Measurements from ENCODE around the gene IGSF3. TPM values are rescaled to one million over a fixed set of nuclear protein-coding genes. Genes with fewer than 3 reads are reported as not detected.

IGSF3 gene
- total and polyA plus RNA-seq, 2 of the 8 experiments (the other 6 are each of a cell fraction or from before 2014, with no cell fraction given) = 30.0 to 32.2 TPM

DNA sequence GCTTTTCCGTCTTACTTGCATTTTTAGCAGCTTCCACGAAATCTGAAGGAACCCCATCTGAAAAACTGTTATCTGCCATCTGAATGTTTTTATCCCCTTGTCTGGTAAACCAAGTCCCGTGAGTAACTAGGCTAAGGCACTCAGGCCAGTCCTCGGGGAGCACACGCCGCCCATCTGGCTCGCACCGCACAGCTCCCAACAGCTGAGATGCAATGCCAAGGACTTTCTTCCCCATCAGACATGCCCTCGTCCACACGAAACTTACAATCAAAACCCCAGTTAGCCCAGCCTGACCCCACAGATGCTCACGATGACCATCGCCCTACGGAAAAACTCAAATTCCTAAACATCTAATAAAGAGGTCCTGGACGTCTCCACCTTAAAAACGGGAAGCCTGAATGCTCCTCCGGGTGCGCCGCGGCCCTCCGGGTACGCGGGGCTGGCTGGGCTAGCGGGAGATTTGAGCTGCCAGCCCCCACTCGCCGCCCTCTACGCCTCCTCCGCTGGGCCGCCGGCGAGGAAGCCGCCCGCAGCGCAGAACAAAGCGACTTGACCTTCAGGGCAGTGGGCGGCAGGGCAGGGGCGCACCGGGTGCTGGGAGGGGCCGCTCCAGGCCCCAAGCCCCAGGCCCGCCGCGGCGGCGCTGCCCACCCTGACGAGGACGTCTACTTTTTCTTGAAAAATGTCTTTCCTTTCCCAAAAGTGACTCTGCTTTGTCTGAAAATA, 133.4 kb downstream of the IGSF3 start:
- H2AK5ac ChIP-seq (ENCODE audit: low read depth, low read length) = no peak overlapping the region
- H2BK5ac ChIP-seq (ENCODE audit: low read depth, low read length) = no peak overlapping the region
- DNase-seq (ENCODE audit: low read depth in 1 of 2, low spot score in 2 of 2) = no peak
- H3K18ac ChIP-seq (ENCODE audit: extremely low read depth, low read length) = no peak overlapping the region
- no peak overlapping the region for H4K91ac ChIP-seq (replicated peaks; ENCODE audit: insufficient read length, low read length)
- no peak overlapping the region for H4K5ac ChIP-seq (ENCODE audit: insufficient read length, low read depth, low read length)
- 95% methylated on average over 45 of the region's 45 CpGs; no CpG with 5 or more reads in 1 of the 2 experiments for WGBS, 2 experiments (ENCODE audit: extremely low coverage in 1 of 2, insufficient coverage in 1 of 2, insufficient read length in 1 of 2, insufficient replicate concordance in 2 of 2, low coverage in 1 of 2, low lambda C conversion rate in 2 of 2, missing lambda C conversion rate in 1 of 2)
- H2BK15ac ChIP-seq (ENCODE audit: low read length) = no peak overlapping the region
- no peaks in the 10 kb centered on the region for H3K79me2 ChIP-seq (ENCODE audit: control insufficient read depth in 1 of 2, insufficient read depth in 2 of 2, low read length in 2 of 2)
- no peak overlapping the region for H2BK20ac ChIP-seq (ENCODE audit: low read length)
- no peaks in the 10 kb centered on the region for H3K4me1 ChIP-seq (replicated peaks in 1 of 4; ENCODE audit: control insufficient read depth in 3 of 4, insufficient read depth in 4 of 4, low read length in 3 of 4)
- CTCF ChIA-PET (ENCODE audit: partially characterized antibody) = no interaction called here
- H4K8ac ChIP-seq (ENCODE audit: extremely low read depth, insufficient read depth, low read length) = no peak overlapping the region
- FAIRE-seq = no peak
- H2AFZ ChIP-seq (ENCODE audit: low read length) = no peak overlapping the region
- no peak overlapping the region for H3K27ac ChIP-seq (ENCODE audit: low read depth, low read length)
- H3K23me2 ChIP-seq (ENCODE audit: low read depth, low read length) = no peaks in the 10 kb centered on the region
- no peak overlapping the region for H3K4ac ChIP-seq (replicated peaks; ENCODE audit: insufficient read length, low read depth, low read length)
- H3K14ac ChIP-seq (ENCODE audit: insufficient read length) = no peak overlapping the region
- H4K20me1 ChIP-seq (replicated peaks in 1 of 2; ENCODE audit: control insufficient read depth in 1 of 2, insufficient read depth in 2 of 2, low read length in 2 of 2) = no peaks in the 10 kb centered on the region
- no peak overlapping the region for H2BK120ac ChIP-seq (replicated peaks; ENCODE audit: low read depth, low read length)
- POLR2A ChIA-PET (ENCODE audit: partially characterized antibody) = no interaction called here
- H3K27me3 ChIP-seq (replicated peaks in 1 of 4; ENCODE audit: control insufficient read depth in 3 of 4, extremely low read depth in 1 of 4, insufficient read depth in 3 of 4, low read length in 3 of 4) = no peaks in the 10 kb centered on the region
- no peak overlapping the region for H3K9ac ChIP-seq (replicated peaks in 1 of 4; ENCODE audit: extremely low read depth in 1 of 4, low read depth in 3 of 4, low read length in 3 of 4)
- peaks cover 0 to 4% (median 0%) of the 10 kb centered on the region in 4 experiments; a peak in 1 of 8 replicates for H3K36me3 ChIP-seq (ENCODE audit: control insufficient read depth in 2 of 4, insufficient read depth in 4 of 4, low read length in 3 of 4)
- H3K56ac ChIP-seq (replicated peaks; ENCODE audit: insufficient read length, low read depth, low read length) = no peak overlapping the region
- H3K23ac ChIP-seq (ENCODE audit: insufficient read length) = no peak overlapping the region
- H2BK12ac ChIP-seq (ENCODE audit: low read depth, low read length) = no peak overlapping the region
- no peak overlapping the region for H3K4me3 ChIP-seq (ENCODE audit: extremely low read depth in 1 of 4, insufficient read depth in 2 of 4, low read depth in 3 of 4, low read length in 4 of 4)
- no peak overlapping the region for H3K4me2 ChIP-seq (ENCODE audit: insufficient read depth in 1 of 2, low read depth in 2 of 2, low read length in 2 of 2)
- no peaks in the 10 kb centered on the region for H3K79me1 ChIP-seq (ENCODE audit: low read depth, low read length)
- no peaks in the 10 kb centered on the region; a peak in 1 of 4 replicates for H3K9me3 ChIP-seq (ENCODE audit: insufficient read depth in 2 of 2, low read depth in 1 of 2, low read length in 1 of 2)
- TF ChIP-seq RBBP5 (IDR thresholded peaks at IDR 0.05; ENCODE audit: borderline replicate concordance, low read depth, low read length) (no peak), GABPA (IDR thresholded peaks at IDR 0.05; ENCODE audit: borderline replicate concordance, insufficient read depth, low read length) (no peak), RFX5 (IDR thresholded peaks at IDR 0.05; ENCODE audit: borderline replicate concordance, low read depth, low read length) (no peak), SIX5 (IDR thresholded peaks at IDR 0.05; ENCODE audit: low read depth, low read length) (no peak), NRF1 (IDR thresholded peaks at IDR 0.05; ENCODE audit: low read depth, low read length) (no peak)
- TF ChIP-seq, protein P1, sequence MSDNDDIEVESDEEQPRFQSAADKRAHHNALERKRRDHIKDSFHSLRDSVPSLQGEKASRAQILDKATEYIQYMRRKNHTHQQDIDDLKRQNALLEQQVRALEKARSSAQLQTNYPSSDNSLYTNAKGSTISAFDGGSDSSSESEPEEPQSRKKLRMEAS (IDR thresholded peaks at IDR 0.05) = no peak

All from H1 (cell line).